ENCODE results near the gene PDGFA.

Gene PDGFA

GRCh38 chr7:515628-516027 lies 4.0 kb downstream of the PDGFA start:
- no peak for DNase-seq

- no peak for DNase-seq
These were observed 4.7 kb downstream of the PDGFA start for GRCh38 chr7:514651-515598.

GRCh38 chr7:514242-514641 lies 5.4 kb downstream of the PDGFA start:
- no peak for DNase-seq

- no peak for DNase-seq
These were observed 6.0 kb downstream of the PDGFA start for GRCh38 chr7:513521-514166.

DNA sequence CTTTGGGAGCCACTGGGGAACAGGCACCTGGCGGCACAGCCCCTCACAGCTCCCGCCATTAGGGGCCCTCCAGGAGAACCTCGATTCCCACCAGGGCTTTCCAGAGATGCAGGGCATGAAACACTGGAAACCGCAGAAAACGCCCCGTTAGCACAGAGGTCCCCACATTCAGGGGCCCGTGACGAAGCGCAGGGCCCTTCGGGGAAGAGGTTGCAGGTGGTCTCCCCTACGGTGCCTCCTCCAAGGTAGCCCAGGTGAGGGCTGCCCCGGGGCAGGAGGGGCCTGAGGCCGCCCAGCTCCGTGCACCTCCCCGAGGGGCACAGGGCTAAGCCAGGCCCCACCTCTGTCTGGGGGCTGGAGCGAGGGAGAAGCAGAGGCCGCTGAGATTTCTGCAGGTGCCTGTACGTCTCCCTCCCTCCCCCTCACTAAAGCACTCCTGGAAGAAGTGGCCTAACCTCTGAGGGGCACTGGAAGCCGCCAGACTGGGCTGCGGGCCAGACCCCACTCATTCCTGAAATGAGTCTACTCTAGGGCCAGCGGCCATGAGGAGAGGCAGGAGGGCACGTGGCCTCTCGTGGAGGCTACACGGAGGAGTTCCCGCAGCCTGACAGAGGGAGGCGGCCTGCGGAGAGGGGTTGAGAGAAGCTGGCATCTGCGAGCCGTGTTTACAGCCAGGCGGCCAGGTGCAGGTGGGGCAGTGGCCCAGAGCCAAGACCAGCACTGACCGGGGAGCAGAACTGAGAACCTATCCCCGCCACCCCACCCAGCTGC lies 6.9 kb downstream of the PDGFA start:
- no peak for DNase-seq

- DNase-seq, result no peak
These were observed 7.5 kb downstream of the PDGFA start for GRCh38 chr7:512146-512510.

DNA sequence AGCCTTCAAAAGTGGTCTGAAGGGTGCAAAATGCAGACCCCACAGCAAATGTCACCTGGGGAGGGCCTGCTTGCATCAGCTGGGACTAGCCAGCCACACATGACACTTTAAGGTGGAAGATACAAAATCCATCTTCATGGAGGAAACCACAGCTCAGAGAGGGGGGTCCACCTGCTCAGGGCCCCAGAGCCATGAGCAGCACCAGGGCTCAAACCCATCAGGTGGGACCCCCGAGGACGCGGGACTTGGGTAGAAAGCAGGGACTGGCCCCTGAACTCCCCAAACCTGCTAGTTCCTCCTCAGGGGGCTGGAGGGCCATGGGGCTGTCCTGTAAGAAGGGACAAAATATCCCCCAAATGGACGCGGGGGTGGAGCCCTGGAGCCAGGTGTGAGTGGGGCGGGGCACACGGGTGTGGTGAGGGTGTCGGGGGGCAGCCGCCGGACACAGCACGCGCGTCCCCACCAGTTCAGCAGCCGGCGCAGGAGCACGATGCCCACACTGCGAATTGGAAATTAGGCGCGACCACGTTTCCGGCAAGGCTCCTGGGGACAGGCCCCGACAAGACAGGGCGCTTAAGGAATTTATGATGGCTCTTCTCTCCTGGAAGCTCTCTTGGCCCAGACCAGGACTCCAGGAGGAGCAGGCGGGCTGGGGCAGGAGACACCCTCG lies 8.0 kb downstream of the PDGFA start:
- no peak for DNase-seq

DNA sequence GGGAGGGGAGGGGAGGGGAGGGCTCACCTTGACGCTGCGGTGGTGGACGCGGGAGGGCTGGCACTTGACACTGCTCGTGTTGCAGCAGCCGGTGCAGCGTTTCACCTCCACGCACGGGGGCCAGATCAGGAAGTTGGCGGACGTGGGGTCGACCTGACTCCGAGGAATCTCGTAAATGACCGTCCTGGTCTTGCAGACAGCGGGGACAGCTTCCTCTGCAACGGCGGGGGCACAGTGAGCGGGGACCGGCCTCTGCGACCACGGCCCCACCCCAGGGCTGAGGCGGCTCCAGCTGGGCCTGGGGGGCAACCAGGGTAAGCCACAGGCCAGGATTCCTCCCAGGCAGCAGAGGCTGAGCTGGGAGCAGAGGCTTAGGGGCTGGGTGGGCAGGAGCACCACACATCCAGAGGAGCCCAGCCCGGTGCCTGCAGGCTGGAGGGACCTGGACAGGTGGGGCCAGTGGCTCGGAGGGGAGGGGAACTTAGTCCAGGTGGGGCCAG lies 8.8 kb downstream of the PDGFA start:
- no peak for DNase-seq

DNA sequence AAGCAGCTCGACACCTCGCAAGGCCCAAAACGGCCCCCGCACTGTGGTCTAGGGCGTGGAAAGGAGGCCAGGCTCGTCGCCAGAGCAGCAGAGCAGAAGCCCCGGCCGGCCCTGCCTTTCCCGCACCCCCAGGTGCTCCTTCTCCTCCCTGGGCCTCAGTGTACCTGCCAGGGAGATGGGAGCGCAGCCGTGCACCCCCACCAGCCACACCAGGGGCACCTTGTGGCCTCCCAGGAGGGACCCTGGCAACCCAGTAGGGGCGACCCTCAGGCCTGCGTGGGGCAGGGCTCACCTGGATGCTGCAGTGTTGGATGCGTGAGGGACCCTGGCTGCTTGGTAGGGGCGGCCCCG lies 9.5 kb downstream of the PDGFA start:
- DNase-seq, result no peak

DNA sequence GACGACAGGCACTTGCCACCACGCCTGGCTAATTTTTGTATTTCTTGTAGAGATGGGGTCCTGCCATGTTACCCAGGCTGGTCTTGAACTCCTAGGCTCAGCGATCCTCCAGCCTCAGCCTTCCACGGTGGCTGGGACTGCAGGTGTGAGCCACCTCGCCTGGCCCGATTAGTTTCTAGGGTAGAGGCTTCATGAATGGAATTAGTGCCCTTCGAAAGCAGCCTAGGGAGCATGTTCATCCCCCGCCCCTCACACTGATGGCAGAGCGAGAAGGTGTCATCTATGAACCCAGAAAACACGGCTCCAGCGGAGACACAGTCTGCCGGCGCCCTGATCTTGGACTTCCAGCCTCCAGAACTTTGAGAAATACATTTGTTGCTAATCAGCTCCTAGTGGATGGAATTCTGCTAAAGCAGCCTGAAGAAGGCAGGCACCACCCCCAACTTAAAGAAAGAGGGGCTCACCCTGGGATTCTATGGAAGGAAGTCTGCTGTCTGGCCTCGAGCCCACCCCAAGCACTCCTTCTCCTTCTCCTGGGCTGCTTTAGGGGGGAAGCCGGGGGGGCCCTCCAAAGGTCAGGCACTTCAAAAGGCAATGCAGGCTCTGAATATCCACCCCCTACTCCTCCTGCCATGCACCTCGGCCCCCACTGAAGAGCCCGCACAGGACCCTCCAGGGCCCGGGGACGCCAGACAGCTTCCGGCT lies 10.1 kb downstream of the PDGFA start:
- no peak for DNase-seq

DNA sequence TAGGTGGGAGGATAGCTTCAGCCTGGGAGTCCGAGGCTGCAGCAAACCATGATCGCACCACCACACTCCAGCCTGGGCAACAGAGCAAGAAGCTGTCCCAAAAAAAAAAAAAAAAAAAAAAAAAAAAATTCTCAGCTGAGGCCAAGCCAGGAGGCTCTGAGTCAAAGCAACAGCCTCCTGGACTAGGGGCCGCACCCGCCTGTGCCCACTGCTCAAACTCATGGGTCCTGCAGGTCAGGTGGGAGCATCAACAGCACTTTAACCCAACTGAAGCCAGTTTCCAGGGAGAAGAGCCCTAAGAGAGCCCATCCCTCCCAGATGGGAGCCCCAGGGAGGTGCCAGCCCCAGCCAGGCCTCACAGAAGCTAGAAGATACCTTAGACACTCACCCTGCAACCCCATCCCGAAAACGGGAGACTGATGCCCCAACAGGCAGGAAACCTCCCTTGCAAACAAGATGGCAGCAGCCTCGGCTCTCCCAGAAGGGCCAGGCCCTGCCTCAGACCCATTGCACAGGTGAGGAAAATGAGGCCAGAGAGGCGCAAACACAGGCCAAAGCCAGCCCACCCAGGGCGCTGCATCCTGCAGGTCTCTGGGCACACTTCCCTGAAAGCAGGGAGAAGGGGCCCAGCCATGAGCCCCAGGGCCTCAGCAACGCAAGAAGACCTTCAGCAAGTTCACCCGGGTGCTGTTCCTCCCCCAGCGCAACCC lies 11.0 kb downstream of the PDGFA start:
- DNase-seq, result no peak

GRCh38 chr7:507623-508300 lies 11.9 kb downstream of the PDGFA start:
- DNase-seq, result no peak

- no peak for DNase-seq
These were observed 12.6 kb downstream of the PDGFA start for GRCh38 chr7:506921-507622.

- DNase-seq, result no peak
These were observed 13.2 kb downstream of the PDGFA start for GRCh38 chr7:506391-506831.

GRCh38 chr7:505171-505570 lies 14.5 kb downstream of the PDGFA start:
- no peak for DNase-seq

DNA sequence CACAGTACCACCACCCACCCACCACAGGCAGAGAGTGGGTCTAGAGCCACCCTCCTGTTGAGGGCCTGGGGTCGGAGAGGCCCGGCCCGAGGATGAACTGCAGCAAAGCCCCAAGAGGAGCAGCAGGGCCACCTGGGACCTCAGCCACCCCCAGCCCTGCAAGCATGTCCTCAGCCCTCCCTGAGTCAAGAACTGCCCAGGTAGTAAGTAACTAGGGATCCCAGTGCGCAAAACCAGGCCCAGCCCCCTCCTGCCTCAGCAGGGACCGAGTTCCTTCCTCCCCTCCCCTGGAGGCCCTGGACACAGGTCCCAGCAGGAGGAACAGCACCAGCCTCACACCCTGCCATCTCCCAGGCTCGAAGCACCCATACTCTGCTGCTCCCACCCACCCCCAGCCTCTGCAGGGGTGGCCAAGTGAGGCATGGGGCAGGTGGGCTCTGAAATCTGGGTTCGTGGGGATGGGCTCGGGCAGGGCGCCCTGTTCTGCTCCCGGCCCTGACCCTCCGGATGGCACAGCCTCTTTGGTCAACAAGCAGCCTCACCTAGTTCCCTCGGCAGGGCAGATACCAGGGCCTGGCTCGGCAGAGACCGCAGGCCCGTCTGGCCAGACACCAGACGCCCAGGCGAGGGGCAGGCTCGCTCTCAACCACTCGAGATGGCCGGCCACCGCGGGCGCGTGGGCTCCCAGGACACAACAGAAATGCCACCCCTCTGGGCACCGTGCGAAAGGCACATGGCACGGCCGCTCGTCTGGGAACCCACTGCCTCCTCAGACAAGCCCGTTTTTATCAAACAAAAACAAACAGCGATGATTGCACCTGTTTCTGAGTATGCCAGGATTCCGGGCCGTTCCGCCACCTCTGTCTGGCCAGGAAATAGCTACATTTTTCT lies 15.2 kb downstream of the PDGFA start:
- DNase-seq, result no peak

DNA sequence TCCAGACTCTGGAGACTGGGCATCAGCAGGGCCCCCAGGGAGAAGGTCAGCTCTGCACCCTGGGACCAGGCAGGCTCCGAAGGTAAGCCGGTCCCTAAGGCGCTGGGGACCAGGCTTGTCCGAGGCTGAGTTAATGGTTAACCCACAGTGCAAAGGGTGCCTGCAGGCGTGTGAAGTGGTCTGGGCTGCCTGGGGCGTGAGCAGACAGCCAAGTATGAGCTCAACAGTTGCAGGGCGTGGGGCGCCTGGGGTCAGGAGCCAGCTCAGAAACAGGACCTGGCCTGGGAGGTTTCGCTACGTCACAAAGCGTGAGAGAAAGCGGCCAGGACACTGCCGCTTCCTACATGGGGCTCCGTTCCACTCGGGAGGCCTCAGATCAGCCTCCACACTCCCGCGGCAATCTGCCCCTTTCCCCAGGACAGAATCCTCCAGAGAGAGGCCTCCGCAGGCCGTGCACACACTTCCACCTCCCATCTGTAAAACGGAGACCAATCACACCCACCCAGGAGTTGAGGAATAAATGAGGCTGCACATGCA lies 16.0 kb downstream of the PDGFA start:
- no peak for DNase-seq

- no peak for DNase-seq
These were observed 17.4 kb downstream of the PDGFA start for GRCh38 chr7:502296-502695.

DNA sequence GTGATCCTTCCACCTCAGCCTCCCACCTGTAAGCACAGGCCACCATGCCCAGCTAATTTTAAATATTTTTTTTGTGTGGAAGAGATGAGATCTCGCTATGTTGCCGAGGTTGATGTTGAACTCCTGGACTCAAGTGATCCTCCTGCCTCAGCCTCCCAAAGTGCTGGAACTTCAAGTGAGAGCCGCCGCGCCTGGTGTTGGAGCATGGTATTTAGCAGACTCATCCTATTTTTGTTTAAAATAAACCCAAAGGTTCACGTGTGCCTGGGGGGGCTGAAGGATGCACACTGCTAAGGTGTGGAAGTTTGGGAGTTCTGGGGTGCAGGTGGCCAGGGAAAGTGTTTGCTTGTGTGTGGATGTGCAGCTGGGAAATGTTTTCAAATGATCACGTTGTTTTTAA lies 18.1 kb downstream of the PDGFA start:
- no peak for DNase-seq

Measured in KG1 (cell line).